AG09309 (cell line): ENCODE data around the gene RPS6KC1.

ENCODE experiments used
- DNase-seq: peaks from one replicate; pipeline ENCODE4 v3.0.0-alpha.2; 2010; ENCODE audit warnings: low read depth
- H3K4me3 ChIP-seq: 2 replicates; pipeline ENCODE4 v1.5.1; 2011; ENCODE audit warnings: mild to moderate bottlenecking, low read depth, low read length, moderate library complexity; ENCODE audit not compliant: control insufficient read depth
- TF ChIP-seq, protein P1 (sequence below): IDR thresholded peaks from 2 replicates; pipeline ENCODE4 v1.5.1; 2011; ENCODE audit warnings: mild to moderate bottlenecking, low read depth, low read length, inconsistent platforms; ENCODE audit not compliant: insufficient read depth, control insufficient read depth; ENCODE audit errors: missing control alignments

Gene RPS6KC1

GRCh38 chr1:213070406-213070805 is 19.4 kb downstream of the RPS6KC1 start:
- no peak overlapping the region for H3K4me3 ChIP-seq
- TF ChIP-seq, protein P1, sequence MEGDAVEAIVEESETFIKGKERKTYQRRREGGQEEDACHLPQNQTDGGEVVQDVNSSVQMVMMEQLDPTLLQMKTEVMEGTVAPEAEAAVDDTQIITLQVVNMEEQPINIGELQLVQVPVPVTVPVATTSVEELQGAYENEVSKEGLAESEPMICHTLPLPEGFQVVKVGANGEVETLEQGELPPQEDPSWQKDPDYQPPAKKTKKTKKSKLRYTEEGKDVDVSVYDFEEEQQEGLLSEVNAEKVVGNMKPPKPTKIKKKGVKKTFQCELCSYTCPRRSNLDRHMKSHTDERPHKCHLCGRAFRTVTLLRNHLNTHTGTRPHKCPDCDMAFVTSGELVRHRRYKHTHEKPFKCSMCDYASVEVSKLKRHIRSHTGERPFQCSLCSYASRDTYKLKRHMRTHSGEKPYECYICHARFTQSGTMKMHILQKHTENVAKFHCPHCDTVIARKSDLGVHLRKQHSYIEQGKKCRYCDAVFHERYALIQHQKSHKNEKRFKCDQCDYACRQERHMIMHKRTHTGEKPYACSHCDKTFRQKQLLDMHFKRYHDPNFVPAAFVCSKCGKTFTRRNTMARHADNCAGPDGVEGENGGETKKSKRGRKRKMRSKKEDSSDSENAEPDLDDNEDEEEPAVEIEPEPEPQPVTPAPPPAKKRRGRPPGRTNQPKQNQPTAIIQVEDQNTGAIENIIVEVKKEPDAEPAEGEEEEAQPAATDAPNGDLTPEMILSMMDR, result peak; percentile 33
- peak; percentile 32 for DNase-seq

DNA sequence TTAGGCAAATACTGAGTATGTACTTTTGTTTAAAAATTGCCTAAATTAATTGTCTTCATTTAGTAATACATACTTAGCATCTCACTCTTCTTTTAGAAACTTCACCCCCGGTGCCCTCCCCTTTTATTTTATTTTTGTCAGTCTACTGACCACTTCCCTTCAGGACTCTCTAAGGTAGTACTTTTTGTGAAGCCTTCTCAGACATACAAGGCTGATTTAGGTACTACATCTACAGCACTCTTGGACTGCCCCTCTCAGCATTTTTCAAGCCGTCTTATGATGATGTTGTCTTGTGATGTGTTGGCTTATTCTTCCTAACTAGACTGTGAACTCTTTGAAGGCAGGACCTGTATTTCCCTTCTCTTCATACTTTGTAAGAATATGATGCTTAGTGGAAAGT is 24.7 kb downstream of the RPS6KC1 start:
- DNase-seq, result no peak
- TF ChIP-seq, protein P1, result no peak
- H3K4me3 ChIP-seq, result no peak overlapping the region

GRCh38 chr1:213082420-213083111 is 31.5 kb downstream of the RPS6KC1 start:
- TF ChIP-seq, protein P1, result no peak

DNA sequence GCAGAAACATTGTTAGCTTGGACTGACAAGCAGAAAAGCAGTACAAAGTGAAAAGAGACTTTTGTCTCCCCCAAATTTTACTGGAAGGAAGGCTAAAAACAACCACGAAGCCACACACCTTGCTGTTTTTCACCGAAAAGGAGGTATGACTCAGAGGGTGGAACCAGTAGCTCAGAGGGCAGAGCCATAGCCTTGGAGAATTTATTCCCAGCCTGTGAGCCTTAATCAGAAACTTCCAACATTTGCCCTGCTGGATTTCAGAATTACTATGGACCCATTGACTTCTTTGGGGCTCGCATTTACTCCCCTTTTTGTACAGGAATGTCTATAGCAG is 32.0 kb downstream of the RPS6KC1 start:
- TF ChIP-seq, protein P1, result no peak
- no peak overlapping the region for H3K4me3 ChIP-seq
- no peak for DNase-seq

More at GRCh38 chr1:213082420-213083111, 31.5 kb downstream of the RPS6KC1 start:
- H3K4me3 ChIP-seq, result no peak overlapping the region
- DNase-seq, result no peak

DNA sequence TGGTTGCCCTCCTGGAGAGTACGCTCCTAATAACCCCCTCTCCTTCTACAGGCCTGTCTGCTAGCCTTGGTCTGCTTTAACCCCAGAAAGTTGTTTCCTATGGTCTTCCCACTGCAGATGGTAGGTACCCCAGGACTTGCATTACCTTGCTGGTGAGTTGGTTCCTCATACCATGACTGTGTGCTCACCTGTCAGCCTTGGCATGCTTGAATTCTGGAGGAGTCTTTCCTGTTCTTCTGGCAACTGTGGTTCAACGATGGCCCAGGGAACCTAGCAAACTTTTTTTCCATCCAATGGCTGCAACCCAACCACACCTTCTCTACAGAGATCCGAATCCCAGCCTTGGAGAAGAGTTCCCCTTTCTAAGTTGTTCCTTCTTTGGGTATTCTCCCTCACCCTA is 36.9 kb downstream of the RPS6KC1 start:
- TF ChIP-seq, protein P1, result no peak
- H3K4me3 ChIP-seq, result no peak overlapping the region
- DNase-seq, result no peak

GRCh38 chr1:213089924-213090677 is 39.1 kb downstream of the RPS6KC1 start:
- H3K4me3 ChIP-seq, result no peak overlapping the region
- no peak for DNase-seq
- TF ChIP-seq, protein P1, result no peak
